HepG2 (cell line): ENCODE data around the gene GAREM2. TPM values are rescaled to one million over a fixed set of nuclear protein-coding genes. Genes with fewer than 3 reads are reported as not detected.

ENCODE experiments used
- ATAC-seq: fragments of 200-7000 bp; cut with Tn5 transposase; 3 replicates; pipeline ENCODE4 v1.9.1; 2020; ENCODE audit warnings: mild to moderate bottlenecking, moderate library complexity
- BruUV-seq: library from RNA; stranded (reverse); fragments of 400-500 nt; replicated peaks from 2 replicates; lab custom pipeline; 2021; lab: Mats Ljungman, UMichigan
- CTCF ChIA-PET: fragments of 300-600 bp; formaldehyde crosslinking; extraction: SDS; loops from one replicate; lab custom pipeline; 2021; ENCODE audit warnings: low total read pairs, inconsistent platforms, low intra/inter-chr PET ratio; lab: Yijun Ruan, JAX
- POLR2A ChIA-PET: fragments of 350-600 bp; sonication (Branson Sonifier 250); formaldehyde crosslinking; loops from one replicate; lab custom pipeline; 2020; ENCODE audit warnings: antibody characterized with exemption, inconsistent platforms; lab: Yijun Ruan, JAX
- DNase-seq: peaks from one replicate; pipeline ENCODE4 v3.0.0-alpha.2; 2015; ENCODE audit warnings: low spot score
- FAIRE-seq: peaks from 3 replicates; lab custom pipeline; 2011; peaks lifted over from hg19 to GRCh38; lab: Jason Lieb, UNC
- H2AFZ ChIP-seq: one replicate; pipeline ENCODE4 v1.6.1; 2011; ENCODE audit warnings: low read length, inconsistent platforms
- H3K27ac ChIP-seq: fragments of 300-600 bp; 3 replicates; pipeline ENCODE4 v1.8.0; 2011; ENCODE audit warnings: mixed run types, mild to moderate bottlenecking, mixed read lengths, low read length, inconsistent platforms; ENCODE audit not compliant: insufficient read depth; ENCODE audit errors: extremely low read length
- H3K27me3 ChIP-seq, 2 experiments: fragments of 200-600 bp in 1 of 2; 2 replicates in 1 of 2; 3 replicates in 1 of 2; pipeline versions ENCODE4 v1.6.0 to v1.8.0; 2011; ENCODE audit warnings: low read length in 2 of 2, mild to moderate bottlenecking in 2 of 2, moderate library complexity in 2 of 2, inconsistent platforms in 1 of 2; ENCODE audit not compliant: insufficient read depth in 2 of 2, control insufficient read depth in 1 of 2
- H3K36me3 ChIP-seq, 2 experiments: fragments of 200-600 bp in 1 of 2; replicated peaks in 1 of 2; 2 replicates in 1 of 2; 3 replicates in 1 of 2; pipeline versions ENCODE4 v1.5.1 to v1.8.0; 2011; ENCODE audit warnings: low read length in 2 of 2, inconsistent platforms in 1 of 2; ENCODE audit not compliant: insufficient read depth in 2 of 2, control insufficient read depth in 1 of 2
- H3K4me1 ChIP-seq: 2 replicates; pipeline ENCODE4 v1.5.1; 2012; ENCODE audit warnings: low read length, inconsistent platforms; ENCODE audit not compliant: insufficient read depth
- H3K4me2 ChIP-seq: 2 replicates; pipeline ENCODE4 v1.6.0; 2011; ENCODE audit warnings: low read depth, low read length, inconsistent platforms
- H3K4me3 ChIP-seq, 3 experiments: fragments of 200-600 bp in 1 of 3; sonication (generic), shearing (Covaris generic) in 1 of 3; replicated peaks in 1 of 3; 2 replicates each; pipeline ENCODE4 v1.5.1; 2011 to 2016; ENCODE audit warnings: low read length in 3 of 3, inconsistent platforms in 2 of 3, low read depth in 2 of 3, mild to moderate bottlenecking in 2 of 3, control low read depth in 1 of 3, mixed read lengths in 1 of 3; ENCODE audit not compliant: insufficient read depth in 1 of 3
- H3K79me2 ChIP-seq: one replicate; pipeline ENCODE4 v1.6.1; 2011; ENCODE audit warnings: low read length, inconsistent platforms; ENCODE audit not compliant: insufficient read depth
- H3K9ac ChIP-seq: 2 replicates; pipeline ENCODE4 v1.6.0; 2011; ENCODE audit warnings: mild to moderate bottlenecking, low read depth, low read length, inconsistent platforms; ENCODE audit not compliant: insufficient read depth
- H3K9me3 ChIP-seq: 2 replicates; pipeline ENCODE4 v1.5.1; 2012; ENCODE audit warnings: mild to moderate bottlenecking, low read length
- H4K20me1 ChIP-seq: 2 replicates; pipeline ENCODE4 v1.6.0; 2011; ENCODE audit warnings: inconsistent platforms, mild to moderate bottlenecking, low read length, moderate library complexity; ENCODE audit not compliant: insufficient read depth
- GTF2F1 ChIP-seq: fragments of 150-350 bp; IDR thresholded peaks from 2 replicates; pipeline ENCODE4 v1.6.1; 2014; ENCODE audit warnings: low read length
- MLXIP ChIP-seq: sonication (generic); formaldehyde crosslinking; IDR thresholded peaks from 2 replicates; pipeline ENCODE4 v1.9.0; 2021; ENCODE audit warnings: missing genetic modification reagents, borderline replicate concordance
- ZNF280B ChIP-seq: sonication (generic); formaldehyde crosslinking; IDR thresholded peaks from 2 replicates; pipeline ENCODE4 v1.5.0; 2020; ENCODE audit warnings: missing genetic modification reagents, mild to moderate bottlenecking, borderline replicate concordance
- ZNF597 ChIP-seq: sonication (generic); formaldehyde crosslinking; IDR thresholded peaks from 2 replicates; pipeline ENCODE4 v1.5.0; 2020; ENCODE audit warnings: missing genetic modification reagents
- ZNF770 ChIP-seq: sonication (generic); formaldehyde crosslinking; IDR thresholded peaks from 2 replicates; pipeline ENCODE4 v1.5.0; 2020; ENCODE audit warnings: mild to moderate bottlenecking, missing genetic modification reagents
- WGBS: methylation state at CpG from one replicate; pipeline ENCODE4 v1.1.6; 2017; ENCODE audit warnings: low lambda C conversion rate; 5-methylcytosine and 5-hydroxymethylcytosine counted together
- in situ Hi-C: cut with HindIII; loops from 2 replicates; pipeline ENCODE4 v1.10.0; 2017; ENCODE audit warnings: low pct_unique_long_range_greater_than_20kb; ENCODE audit not compliant: extremely low pct_ligation_motif_present
- intact Hi-C: fragments of 100-400 bp; cut with micrococcal nuclease; formaldehyde crosslinking; loops from one replicate; pipeline ENCODE4 v1.10.0; 2022; ENCODE audit not compliant: unreplicated experiment
- polyA plus RNA-seq, 8 experiments: library from polyadenylated mRNA; depleted of rRNA in 3 of 8; stranded (reverse) in 7 of 8; unstranded in 1 of 8; fragments of >200 nt; fragmentation: Illumina TruSeq in 4 of 8; extraction: Trizol in 4 of 8; gene quantifications; 2 replicates each; pipeline versions ENCODE4 v1.2.1 to v1.2.3, GENCODE V29; 2011 to 2016; ENCODE audit warnings: low read depth in 4 of 8, missing spikeins in 1 of 8, mixed read lengths in 1 of 8; ENCODE audit not compliant: insufficient read depth in 1 of 8
- total RNA-seq, 5 experiments: library from RNA; depleted of rRNA; stranded (reverse); fragments of >200 nt; fragmentation: Illumina TruSeq; extraction: Trizol; gene quantifications; 2 replicates each; pipeline ENCODE4 v1.2.3, GENCODE V29; 2016; ENCODE audit warnings: low read depth in 1 of 5

GAREM2 gene
- total and polyA plus RNA-seq, 2 of the 13 experiments (the other 11 are each of a cell fraction or from before 2014, with no cell fraction given) = 0.29 to 0.38 TPM

- Histone ChIP-seq H4K20me1 (no peaks in the 10 kb centered on the region; the same call in 1 of the 2 replicates), H3K4me3 (no peak overlapping the region), H3K36me3 (no peaks in the 10 kb centered on the region), H3K27me3 (peaks cover 3 to 22% of the 10 kb centered on the region in 2 experiments), H3K9me3 (no peaks in the 10 kb centered on the region), H3K4me2 (no peak overlapping the region), H2AFZ (no peak overlapping the region), H3K4me1 (peaks cover 20% of the 10 kb centered on the region), H3K9ac (no peak overlapping the region), H3K79me2 (no peaks in the 10 kb centered on the region), H3K27ac (no peak overlapping the region)
- WGBS = 30% methylated on average over 4 of the region's 4 CpGs
- FAIRE-seq (no peak), DNase-seq (no peak), ATAC-seq (no peak)
- ChIA-PET CTCF (no interaction called here), POLR2A (no interaction called here)
- TF ChIP-seq ZNF770 = peak; percentile 71
- no peak for TF ChIP-seq ZNF280B (CRISPR knock-in tag)
- no peak for TF ChIP-seq GTF2F1
- no peak for TF ChIP-seq MLXIP
- no peak for TF ChIP-seq ZNF597
- in situ Hi-C loops (no loop called here), intact Hi-C loops (no loop called here)
- BruUV-seq = no TSS peak
Measured at GRCh38 chr2:26168785-26169184, 4.1 kb upstream of the GAREM2 start.
